ENCODE data around the gene CPNE2. TPM values are rescaled to one million over a fixed set of nuclear protein-coding genes. Genes with fewer than 3 reads are reported as not detected.

CPNE2 gene
- total RNA-seq, 6 donors from 2014 or later, result 39.4 to 58.7 (median 53.1) TPM

DNA sequence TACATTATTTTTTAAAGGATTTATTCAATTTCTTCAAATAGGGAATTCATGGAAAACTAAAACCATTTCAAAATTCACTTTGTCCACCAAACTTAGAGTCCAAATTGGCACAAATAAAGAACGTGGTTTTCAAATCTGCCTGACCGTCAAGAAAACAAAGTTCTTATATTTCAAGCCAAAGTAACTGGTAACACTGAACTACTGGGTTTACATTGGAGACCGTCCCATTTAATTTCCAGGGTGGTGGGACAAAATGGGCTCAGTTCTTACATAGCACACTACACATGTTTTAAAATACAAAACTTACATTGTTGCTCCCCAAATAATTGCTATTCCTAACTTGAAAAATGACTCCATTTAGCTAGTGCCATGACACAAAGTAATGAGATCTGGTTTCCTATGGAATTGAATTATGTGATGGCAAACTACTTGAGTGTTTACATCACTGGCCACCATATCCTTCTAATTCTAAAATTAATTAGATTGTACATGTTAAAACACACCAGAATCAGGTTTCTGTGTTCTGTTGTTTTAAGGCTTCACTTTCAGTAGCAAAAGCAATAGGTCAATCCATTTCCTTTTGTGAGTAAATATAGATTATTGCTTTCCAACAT is 86.9 kb downstream of the CPNE2 start:
- Histone ChIP-seq H3K4me1 (peaks cover 14 to 29% (median 15%) of the 10 kb centered on the region in 4 donors), H3K27me3 (no peaks in the 10 kb centered on the region), H3K36me3 (no peaks in the 10 kb centered on the region), H3K27ac (peak overlapping the region in 3 of 4 donors; percentile 2 to 64 (median 31)), H3K4me3 (no peak overlapping the region), H3K9me3 (no peaks in the 10 kb centered on the region)
- WGBS, 2 donors, result 62 to 65% methylated on average over 3 of the region's 3 CpGs
- DNase-seq (no peak), ATAC-seq (ENCODE audit: low FRiP score in 2 of 2) (no peak)
- TF ChIP-seq POLR2A (IDR thresholded peaks at IDR 0.05) (no peak), POLR2AphosphoS5 (IDR thresholded peaks at IDR 0.05) (no peak), EP300 (IDR thresholded peaks at IDR 0.05) (no peak)
- TF ChIP-seq, protein P1, sequence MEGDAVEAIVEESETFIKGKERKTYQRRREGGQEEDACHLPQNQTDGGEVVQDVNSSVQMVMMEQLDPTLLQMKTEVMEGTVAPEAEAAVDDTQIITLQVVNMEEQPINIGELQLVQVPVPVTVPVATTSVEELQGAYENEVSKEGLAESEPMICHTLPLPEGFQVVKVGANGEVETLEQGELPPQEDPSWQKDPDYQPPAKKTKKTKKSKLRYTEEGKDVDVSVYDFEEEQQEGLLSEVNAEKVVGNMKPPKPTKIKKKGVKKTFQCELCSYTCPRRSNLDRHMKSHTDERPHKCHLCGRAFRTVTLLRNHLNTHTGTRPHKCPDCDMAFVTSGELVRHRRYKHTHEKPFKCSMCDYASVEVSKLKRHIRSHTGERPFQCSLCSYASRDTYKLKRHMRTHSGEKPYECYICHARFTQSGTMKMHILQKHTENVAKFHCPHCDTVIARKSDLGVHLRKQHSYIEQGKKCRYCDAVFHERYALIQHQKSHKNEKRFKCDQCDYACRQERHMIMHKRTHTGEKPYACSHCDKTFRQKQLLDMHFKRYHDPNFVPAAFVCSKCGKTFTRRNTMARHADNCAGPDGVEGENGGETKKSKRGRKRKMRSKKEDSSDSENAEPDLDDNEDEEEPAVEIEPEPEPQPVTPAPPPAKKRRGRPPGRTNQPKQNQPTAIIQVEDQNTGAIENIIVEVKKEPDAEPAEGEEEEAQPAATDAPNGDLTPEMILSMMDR (IDR thresholded peaks at IDR 0.05), result no peak

DNA sequence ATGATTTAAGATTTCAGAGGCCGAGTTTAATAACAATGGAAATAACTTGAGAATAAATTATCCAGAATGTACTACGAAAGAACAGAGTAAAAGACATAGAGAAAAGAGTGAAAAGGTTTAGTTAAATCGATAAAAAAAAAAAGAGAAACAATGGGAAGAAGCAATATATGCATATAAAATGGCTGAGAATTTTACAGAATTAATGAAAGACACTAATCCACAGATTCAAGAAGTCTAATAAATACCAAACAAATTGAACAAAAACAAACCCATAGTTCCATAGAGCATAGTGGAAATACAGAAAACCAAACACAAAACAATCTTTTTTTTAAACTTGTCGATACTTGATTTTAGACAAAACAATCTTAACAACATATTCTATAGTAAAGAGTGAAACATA is 91.7 kb downstream of the CPNE2 start:
- H3K27ac ChIP-seq, result no peak overlapping the region
- H3K4me1 ChIP-seq, result peaks cover 16 to 40% (median 24%) of the 10 kb centered on the region in 4 donors
- H3K27me3 ChIP-seq, result no peaks in the 10 kb centered on the region
- H3K36me3 ChIP-seq, result no peaks in the 10 kb centered on the region
- no peak for TF ChIP-seq POLR2AphosphoS5 (IDR thresholded peaks at IDR 0.05)
- 92 to 93% methylated on average over 4 of the region's 4 CpGs for WGBS, 2 donors
- no peak overlapping the region for H3K4me3 ChIP-seq
- H3K9me3 ChIP-seq, result no peaks in the 10 kb centered on the region
- ATAC-seq (ENCODE audit: low FRiP score in 2 of 2) (no peak), DNase-seq (no peak)

DNA sequence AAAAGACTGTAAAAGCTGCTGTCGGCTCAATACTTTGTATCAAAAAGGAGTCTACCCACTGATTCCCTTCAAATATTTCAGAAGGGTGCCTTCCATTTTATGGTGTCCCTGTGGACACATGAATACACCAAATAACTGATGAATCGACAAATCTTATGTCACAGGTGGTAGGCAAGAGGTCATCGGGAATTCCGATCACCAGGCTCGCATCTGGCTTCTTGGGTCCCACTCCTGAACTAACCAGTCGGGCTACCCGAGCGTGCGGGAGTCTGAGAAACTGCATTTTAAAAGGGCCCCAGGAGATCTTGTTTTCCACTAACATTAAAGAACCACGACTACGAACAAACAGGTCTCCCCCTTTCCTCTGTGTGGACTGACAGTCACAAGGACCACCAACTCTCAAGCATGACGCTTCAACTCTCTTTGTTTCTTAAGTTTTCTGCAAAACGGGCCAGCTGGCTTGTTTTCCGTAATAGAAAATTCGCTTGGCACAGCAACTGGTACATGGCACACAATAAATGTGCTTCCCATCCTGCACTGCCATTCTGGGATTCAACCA is 92.6 kb downstream of the CPNE2 start:
- TF ChIP-seq, protein P1 (IDR thresholded peaks at IDR 0.05), result no peak
- no peak for TF ChIP-seq POLR2A (IDR thresholded peaks at IDR 0.05)
- TF ChIP-seq POLR2AphosphoS5 (IDR thresholded peaks at IDR 0.05), result no peak
- TF ChIP-seq EP300 (IDR thresholded peaks at IDR 0.05), result no peak
- Histone ChIP-seq H3K4me1 (peaks cover 20 to 35% (median 24%) of the 10 kb centered on the region in 4 donors), H3K36me3 (peaks cover 0 to 3% (median 0%) of the 10 kb centered on the region in 4 donors), H3K9me3 (no peaks in the 10 kb centered on the region), H3K27me3 (no peaks in the 10 kb centered on the region), H3K27ac (peak overlapping the region; percentile 93 to 99 (median 96)), H3K4me3 (peak overlapping the region; percentile 77 to 95 (median 88))
- ATAC-seq (ENCODE audit: low FRiP score in 2 of 2), result no peak
- WGBS, 2 donors, result 26 to 31% methylated on average over 15 of the region's 15 CpGs
- no peak for DNase-seq

DNA sequence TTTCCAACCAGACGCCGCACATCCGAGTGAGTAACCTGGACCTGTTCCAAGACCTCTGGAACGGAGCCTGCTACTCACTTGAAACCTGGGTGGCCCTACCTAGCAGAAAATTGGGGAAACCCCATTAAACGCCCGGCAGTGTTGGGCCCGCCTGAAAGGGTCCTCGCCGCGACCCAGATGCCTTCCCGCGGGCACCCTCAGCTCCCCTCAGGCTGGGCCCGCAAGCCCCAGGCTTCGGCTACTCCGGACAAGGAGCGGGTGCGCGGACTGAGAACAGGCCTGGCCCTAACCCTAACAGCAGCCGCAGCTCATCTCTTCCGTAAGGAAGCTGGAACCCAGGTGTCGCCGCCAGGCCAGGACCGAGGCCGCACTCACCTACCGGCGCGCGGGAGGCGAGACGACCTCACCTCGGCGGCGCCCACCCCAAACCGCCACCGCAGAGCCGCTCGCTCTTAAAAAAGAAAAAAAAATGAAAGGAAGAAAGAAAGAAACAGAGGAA is 93.1 kb downstream of the CPNE2 start:
- no peaks in the 10 kb centered on the region for H3K27me3 ChIP-seq
- peak overlapping the region; percentile 77 to 95 (median 88) for H3K4me3 ChIP-seq
- peak overlapping the region; percentile 93 to 99 (median 96) for H3K27ac ChIP-seq
- 0% methylated on average over 21 to 35 of the region's 37 CpGs for WGBS, 2 donors
- peaks cover 0 to 3% (median 0%) of the 10 kb centered on the region in 4 donors for H3K36me3 ChIP-seq
- peaks cover 25 to 41% (median 27%) of the 10 kb centered on the region in 4 donors for H3K4me1 ChIP-seq
- DNase-seq (peak; percentile 44 to 91), ATAC-seq (ENCODE audit: low FRiP score in 2 of 2) (peak; percentile 29 to 37)
- no peaks in the 10 kb centered on the region for H3K9me3 ChIP-seq
- TF ChIP-seq POLR2AphosphoS5 (IDR thresholded peaks at IDR 0.05), result peak in 1 of 2 donors; percentile 14
- TF ChIP-seq, protein P1 (IDR thresholded peaks at IDR 0.05), result peak in 2 of 6 experiments; percentile 12 to 13
- TF ChIP-seq POLR2A (IDR thresholded peaks at IDR 0.05), result no peak

DNA sequence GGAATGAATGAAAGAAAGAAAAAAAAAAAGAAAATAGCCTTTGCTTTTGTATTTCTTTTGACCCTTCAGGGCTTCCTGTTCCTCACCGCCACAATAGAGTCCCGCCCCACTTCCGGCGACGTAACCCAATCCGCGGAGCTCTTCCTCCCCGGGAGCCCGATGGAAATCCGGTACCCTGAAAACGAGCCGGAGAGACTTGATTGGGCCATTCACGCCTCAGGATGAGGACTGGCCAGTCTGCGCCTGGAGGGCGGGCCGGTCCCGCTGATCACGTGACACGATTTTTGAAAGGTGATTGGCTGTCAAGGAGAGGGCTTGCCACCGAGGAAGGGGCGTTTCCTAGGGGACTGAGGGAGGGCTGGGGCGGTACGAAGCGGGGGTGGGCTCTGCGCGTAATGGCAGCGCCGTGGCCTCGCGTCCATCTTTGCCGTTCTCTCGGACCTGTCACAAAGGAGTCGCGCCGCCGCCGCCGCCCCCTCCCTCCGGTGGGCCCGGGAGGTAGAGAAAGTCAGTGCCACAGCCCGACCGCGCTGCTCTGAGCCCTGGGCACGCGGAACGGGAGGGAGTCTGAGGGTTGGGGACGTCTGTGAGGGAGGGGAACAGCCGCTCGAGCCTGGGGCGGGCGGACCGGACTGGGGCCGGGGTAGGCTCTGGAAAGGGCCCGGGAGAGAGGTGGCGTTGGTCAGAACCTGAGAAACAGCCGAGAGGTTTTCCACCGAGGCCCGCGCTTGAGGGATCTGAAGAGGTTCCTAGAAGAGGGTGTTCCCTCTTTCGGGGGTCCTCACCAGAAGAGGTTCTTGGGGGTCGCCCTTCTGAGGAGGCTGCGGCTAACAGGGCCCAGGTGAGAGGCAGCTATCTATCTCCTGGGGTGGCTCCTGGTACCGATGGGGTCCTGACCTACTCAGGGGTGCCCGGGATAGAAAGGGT is 93.8 kb downstream of the CPNE2 start, which contains the start of the genes PSME3IP1 and RSPRY1:
Gene PSME3IP1 (minus strand): TSS at position 95 of the 927 bp plus-strand sequence. CDS start 12,185 bp downstream, outside the sequence.
Gene RSPRY1 (plus strand): TSS at position 385 of the 927 bp plus-strand sequence. CDS start 18,330 bp downstream, outside the sequence.
- 0 to 1% methylated on average over 18 to 55 of the region's 64 CpGs for WGBS, 2 donors
- TF ChIP-seq, protein P1 (IDR thresholded peaks at IDR 0.05), result no peak
- TF ChIP-seq POLR2AphosphoS5 (IDR thresholded peaks at IDR 0.05) (peak; percentile 90 to 95), POLR2A (IDR thresholded peaks at IDR 0.05) (peak in 3 of 4 donors; percentile 61 to 87 (median 78))
- peaks cover 0 to 3% (median 0%) of the 10 kb centered on the region in 4 donors for H3K36me3 ChIP-seq
- no peaks in the 10 kb centered on the region for H3K9me3 ChIP-seq
- DNase-seq, result peak; percentile 96 to 98
- peak within 1 kb of the TSS; percentile 93 to 99 (median 96) for H3K27ac ChIP-seq
- H3K27me3 ChIP-seq, result no peaks in the 10 kb centered on the region
- H3K4me1 ChIP-seq, result peaks cover 32 to 48% (median 34%) of the 10 kb centered on the region in 4 donors
- ATAC-seq (ENCODE audit: low FRiP score in 2 of 2), result peak; percentile 97 to 99
- H3K4me3 ChIP-seq, result peak within 1 kb of the TSS; percentile 77 to 95 (median 88)

Data from upper lobe of left lung (tissue), 6 donors.